ELR (cell line): ENCODE results near the gene RAF1.
"Not testable (repeated sequence)": the region's sequence is repeated elsewhere in the genome, so short reads cannot be mapped to it uniquely, and the experiment has no call there.

Experiments used
- DNase-seq: peaks from one replicate; pipeline ENCODE4 v3.0.0-alpha.2; 2015; ENCODE audit warnings: low read depth

Gene RAF1

DNA sequence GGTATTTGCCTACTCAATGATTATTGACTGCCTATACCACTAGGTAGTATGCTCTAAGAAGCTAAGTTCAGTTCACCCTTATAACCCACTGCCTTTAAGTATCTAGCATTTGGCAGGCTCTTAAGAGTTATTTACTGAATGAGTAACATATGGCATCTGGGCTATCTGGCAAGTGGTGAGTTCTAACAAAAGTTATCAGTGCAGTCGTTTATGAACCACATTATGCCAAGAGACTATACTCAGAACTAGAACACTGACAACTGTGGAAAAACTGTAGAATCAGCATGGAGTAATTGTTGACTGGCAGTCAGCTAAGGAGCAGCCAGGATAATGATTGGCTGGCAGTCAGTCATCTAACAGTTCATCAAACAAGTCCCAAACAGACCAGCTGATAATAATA is 25.8 kb downstream of the RAF1 start:
- DNase-seq = no peak

GRCh38 chr3:12633108-12633507 is 30.8 kb downstream of the RAF1 start:
- DNase-seq = no peak

- DNase-seq = no peak
Measured at GRCh38 chr3:12632523-12632922, 31.4 kb downstream of the RAF1 start.

GRCh38 chr3:12630843-12631242 is 33.1 kb downstream of the RAF1 start:
- not testable (repeated sequence) for DNase-seq

DNA sequence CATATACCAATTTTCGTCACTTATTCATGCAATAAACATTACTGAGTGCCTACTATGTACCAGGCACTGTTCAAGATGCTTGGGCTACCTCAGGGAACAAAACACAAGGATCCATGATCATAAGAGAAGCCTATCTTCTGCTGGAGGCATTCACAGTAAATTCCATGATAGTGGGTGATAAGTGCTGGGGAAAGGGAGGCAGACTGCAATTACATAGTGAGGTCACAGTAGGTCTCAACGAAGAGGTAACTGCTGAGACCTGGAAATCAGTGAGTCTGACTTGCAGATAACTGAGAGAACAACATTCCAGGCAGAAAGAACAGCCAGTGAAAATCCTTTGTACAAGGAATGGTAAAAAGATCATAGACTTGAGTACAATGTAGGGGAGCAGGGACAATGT is 33.6 kb downstream of the RAF1 start:
- DNase-seq = no peak

- DNase-seq = peak; percentile 34
Measured at GRCh38 chr3:12629560-12629959, 34.4 kb downstream of the RAF1 start.

- DNase-seq = no peak
Measured at GRCh38 chr3:12628813-12629212, 35.1 kb downstream of the RAF1 start.

DNA sequence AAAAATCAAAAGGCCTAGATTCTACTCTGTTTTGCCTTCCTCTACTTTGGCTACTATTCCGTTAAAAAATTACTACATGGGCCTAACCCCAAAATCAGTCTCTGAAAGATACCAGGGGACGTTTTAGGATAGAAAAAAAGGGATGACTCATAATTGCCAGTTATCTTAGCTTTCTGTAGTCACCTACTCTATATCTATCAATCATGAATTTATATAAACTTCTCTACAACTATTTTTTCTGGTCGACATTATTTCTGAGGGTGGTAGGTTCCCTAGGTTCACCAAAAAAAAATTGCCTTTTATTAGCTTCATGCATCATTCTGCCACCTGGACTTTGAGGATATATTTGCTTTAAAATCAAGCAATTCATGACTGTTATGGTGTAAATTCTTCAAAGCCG is 36.5 kb downstream of the RAF1 start:
- DNase-seq = no peak

DNA sequence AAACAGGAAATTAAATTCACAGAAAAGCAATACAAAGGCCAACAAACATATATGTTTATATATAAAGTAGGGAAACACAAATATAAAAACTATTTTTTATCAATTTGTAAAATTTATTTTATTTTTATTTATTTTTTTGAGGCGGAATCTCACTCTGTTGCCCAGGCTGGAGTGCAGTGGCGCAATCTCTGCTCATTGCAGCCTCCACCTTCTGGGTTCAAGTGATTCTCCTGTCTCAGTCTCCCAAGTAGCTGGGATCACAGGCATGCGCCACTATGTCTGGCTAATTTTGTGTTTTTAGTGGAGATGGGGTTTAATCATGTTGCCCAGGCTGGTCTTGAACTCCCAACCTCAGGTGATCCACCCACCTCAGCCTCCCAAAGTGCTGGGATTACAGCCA is 39.0 kb downstream of the RAF1 start:
- DNase-seq = not testable (repeated sequence)

GRCh38 chr3:12624056-12624455 is 39.9 kb downstream of the RAF1 start:
- DNase-seq = no peak

DNA sequence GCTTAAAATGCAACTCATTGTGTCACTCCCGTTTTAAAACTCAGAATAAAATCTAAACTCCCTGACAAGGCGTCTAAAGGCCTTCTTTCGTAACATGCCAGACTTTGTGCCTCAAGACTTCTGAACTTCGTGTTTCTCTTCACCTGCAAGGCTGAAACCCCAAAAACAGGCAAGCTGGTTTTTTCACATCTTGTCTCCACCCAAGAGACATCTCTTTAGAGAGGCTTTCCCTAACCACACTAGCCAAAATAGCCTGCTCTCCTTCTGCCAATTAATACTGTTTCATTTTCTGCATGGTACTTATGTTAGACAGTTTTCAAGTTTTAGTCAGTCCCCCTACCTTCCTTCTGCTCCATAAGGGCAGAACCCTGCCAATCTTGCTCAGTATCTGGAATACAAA is 41.6 kb downstream of the RAF1 start:
- no peak for DNase-seq

DNA sequence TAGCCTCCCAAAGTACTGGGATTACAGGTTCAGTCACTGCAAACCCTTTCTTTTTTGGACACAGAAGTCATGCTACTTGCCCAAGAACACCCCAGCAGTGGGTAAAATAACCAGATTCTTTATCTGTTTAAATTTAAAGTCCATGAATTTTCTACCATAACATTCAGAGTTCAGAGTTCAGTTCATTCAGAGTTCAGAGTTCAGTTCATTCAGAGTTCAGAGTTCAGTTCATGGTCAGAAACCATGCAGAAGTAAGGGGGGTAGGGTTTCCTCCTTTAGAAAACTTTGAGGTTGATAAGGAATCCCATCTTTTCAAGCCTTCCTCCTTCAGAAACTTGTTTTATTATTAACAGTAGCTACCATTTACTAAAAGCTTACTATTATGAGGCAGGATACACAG is 43.2 kb downstream of the RAF1 start:
- DNase-seq = no peak

DNA sequence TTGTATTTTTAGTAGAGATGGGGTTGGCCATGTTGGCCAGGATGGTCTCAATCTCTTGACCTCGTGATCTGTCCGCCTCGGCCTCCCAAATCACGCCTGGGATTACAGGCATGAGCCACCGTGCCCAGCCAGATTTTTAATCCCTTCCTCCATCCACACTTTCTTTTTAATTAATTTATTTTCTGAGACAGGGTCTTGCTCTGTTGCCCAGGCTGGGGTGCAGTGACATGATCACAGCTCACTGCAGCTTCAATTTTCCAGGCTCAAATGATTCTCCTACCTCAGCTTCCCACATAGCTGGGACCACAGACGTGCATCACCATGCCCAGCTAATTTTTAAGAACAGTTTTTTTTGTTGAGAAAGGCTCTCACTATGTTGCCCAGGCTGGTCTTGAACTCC is 43.6 kb downstream of the RAF1 start:
- no peak for DNase-seq

GRCh38 chr3:12618426-12618825 is 45.5 kb downstream of the RAF1 start:
- no peak for DNase-seq

- no peak for DNase-seq
Measured at GRCh38 chr3:12615266-12615665, 48.7 kb downstream of the RAF1 start.

DNA sequence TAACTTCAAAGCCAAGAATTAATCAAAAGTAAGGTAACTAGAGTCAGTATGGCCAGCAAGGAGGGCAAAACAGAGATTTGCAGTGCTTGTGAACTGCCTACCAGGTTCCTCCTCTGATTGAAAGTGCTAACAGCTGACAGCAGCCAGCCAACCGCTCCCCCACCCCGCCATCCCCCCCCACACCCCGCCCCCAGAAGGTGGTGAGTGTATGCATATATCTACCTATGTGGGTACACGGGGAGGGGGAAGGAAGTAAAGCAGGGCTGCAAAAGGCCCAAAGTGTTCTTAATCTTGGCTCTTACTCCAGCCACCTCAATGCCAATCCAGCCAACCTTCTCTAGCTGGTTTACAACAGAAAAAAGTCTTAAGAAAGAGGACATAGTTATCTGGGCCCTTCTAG is 50.7 kb downstream of the RAF1 start:
- DNase-seq = no peak

DNA sequence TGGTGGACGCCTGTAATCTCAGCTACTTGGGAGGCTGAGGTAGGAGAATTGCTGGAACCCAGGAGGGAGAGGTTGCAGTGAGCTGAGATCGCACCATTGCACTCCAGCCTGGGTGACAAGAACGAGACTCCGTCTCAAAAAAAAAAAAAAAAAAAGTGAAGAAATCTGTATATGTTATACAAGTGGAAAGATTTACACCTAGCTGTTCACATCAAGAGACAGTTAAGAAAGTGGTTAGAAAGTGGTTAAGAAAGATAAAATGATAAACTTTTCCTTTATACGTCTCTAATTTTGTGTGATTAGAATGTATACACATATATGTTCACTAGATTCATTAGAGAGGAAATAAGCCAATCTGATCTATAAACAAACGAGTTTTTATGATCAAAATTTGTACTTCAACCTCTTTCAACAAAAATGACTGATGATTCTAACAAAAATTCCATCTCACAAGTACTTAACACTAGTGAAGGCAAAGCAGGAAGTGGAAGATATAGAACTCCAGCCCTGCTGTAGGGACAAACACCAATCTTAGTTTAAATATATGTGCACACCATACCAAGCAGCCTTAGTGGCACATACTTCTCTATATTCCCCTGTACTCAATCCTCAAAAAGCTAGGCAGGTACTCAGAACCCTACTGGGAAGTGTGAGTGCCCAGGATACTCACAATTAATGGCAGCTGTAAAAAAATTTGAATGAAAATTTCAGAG is 51.2 kb downstream of the RAF1 start:
- DNase-seq = no peak

DNA sequence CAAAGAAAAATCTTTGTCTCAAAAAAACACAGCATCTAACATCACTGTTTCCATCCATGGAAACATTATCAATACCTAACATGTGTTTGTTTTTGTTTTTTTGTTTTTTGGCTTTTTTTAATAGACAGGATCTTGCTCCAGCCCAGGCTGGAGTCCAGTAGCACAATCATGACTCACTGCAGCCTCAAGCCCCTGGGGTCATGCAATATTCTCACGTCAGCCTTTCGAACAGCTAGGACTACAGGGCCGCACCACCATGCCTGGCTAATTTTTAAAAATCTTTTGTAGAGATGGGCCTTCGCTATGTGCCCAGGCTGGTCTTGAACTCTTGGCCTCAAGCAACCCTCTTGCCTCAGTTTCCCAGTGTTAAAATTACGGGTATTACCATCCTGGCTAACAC is 52.8 kb downstream of the RAF1 start:
- DNase-seq = peak; percentile 18

DNA sequence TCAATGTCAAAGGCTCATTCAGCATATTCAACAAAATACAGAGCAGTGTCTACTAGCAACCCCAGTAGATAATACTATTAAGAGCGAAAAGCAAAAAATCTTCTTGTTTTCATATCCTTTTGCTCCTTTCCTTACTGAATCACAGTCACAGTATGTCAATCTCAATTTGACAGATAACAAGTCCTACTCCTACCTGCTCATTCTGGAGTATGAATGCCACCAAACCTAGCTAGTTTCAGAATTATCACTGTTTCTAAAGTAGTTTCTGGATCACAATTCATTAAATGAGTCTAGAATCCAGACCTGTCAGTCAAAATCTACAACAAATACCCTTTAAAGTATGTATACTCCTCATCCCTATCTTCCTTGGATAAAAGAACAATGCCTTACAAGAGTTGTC is 55.5 kb downstream of the RAF1 start:
- DNase-seq = no peak

GRCh38 chr3:12603969-12604368 is 59.9 kb downstream of the RAF1 start:
- DNase-seq = no peak

- peak; percentile 16 for DNase-seq
Measured at GRCh38 chr3:12601072-12601471, 62.8 kb downstream of the RAF1 start.

DNA sequence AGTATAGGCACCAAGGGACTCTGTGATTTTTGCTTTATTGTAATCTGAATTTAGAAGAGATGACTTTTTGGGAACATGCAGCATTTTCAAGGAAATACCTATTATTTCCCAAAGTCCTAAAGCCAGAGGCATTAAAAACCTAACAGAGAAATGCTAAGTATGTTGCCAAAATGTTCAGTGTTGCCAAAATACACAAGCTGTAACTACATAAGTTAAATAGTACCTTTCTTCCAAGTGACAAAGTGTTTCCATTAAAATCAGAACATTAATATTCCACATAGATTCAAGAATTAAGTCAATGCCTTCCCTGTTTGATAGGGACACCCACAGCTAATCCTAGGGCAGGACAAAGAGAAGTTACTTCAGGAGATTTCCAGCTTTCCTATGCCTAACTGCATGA is 65.0 kb downstream of the RAF1 start:
- no peak for DNase-seq

DNA sequence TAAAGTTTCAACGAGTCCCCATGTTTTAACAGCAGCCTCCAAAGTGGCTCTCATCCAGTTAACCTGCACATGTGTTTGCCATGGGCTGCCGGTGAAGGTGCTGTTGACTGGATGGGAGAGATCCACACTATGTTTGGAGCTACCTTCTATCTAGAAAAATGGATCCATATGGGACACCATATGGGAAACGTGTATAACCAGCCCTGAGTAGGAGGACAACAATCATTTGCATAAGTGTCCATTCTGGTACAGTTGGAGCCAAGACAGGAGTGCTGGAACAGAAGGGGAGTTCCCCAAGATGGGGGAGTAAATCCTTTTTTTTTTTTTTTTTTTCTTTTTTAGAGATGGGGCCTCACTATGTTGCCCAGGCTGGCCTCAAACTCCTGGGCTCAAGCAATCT is 70.4 kb downstream of the RAF1 start:
- DNase-seq = no peak

- no peak for DNase-seq
Measured at GRCh38 chr3:12591997-12592715, 71.8 kb downstream of the RAF1 start.
